NOMO-1 (cell line): ENCODE measurements around the gene DPYD.
"Not testable (repeated sequence)": the region's sequence is repeated elsewhere in the genome, so short reads cannot be mapped to it uniquely, and the experiment has no call there.

ENCODE experiments used
- DNase-seq, 2 experiments: peaks; one replicate each; lab custom pipeline; 2025; ENCODE audit not compliant: unreplicated experiment in 2 of 2; lab: John Stamatoyannopoulos, UW

Gene DPYD

GRCh38 chr1:97382206-97382605 is 538.6 kb downstream of the DPYD start:
- DNase-seq = no peak

DNA sequence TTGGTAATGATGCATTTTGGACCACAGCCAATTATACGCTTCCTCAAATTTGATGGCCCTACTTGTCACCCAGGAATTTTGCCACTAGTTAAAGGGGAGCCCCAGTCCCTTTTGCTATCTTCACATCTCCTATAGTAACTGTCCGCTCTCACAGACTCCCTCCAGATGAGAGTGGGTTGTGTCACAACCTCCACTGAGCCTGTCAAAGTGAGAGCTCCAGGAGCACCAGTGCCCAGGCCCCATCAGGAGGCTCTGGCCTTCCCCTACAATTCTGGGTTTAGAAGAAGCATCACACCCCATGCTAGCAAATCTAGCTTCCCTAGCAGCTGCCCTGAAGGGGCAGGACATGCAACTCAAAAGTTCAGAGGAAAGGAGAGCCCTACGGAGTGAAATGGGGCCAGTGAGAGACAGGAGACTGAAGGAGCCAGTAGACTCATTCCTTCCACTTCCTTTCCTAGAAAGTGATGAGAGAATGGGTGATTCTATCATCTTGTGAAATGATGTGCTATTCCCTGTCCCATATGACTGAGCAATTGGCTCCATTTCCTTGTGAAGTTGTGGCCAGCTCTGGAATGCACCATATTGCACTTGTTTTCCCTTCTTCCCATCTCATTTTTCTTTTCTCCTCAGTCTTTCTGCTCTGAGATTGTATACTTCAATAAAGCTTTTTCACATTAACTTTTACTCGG is 541.3 kb downstream of the DPYD start:
- no peak for DNase-seq

DNA sequence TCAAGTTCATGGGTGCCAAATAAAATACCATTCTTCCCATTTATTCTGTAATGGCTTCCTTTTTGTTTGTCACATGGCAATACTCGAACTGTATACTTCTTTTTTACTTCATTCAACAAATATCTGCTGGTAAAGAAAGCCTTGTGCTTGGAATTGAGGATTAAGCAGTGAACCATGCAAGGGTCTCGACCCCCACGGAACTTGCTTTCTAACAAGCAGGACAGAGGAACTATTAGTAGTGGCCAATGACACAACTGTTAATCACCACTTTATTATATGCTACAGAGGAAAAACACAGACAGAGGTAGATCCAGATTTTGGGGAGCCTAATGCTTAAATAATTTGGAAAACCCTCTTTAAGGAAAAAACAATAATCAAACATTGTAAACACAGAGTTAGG is 542.2 kb downstream of the DPYD start:
- no peak for DNase-seq

- no peak for DNase-seq
These were observed 543.3 kb downstream of the DPYD start for GRCh38 chr1:97377432-97378034.

- DNase-seq = no peak
These were observed 547.8 kb downstream of the DPYD start for GRCh38 chr1:97373000-97373399.

GRCh38 chr1:97372531-97372930 is 548.3 kb downstream of the DPYD start:
- no peak for DNase-seq

DNA sequence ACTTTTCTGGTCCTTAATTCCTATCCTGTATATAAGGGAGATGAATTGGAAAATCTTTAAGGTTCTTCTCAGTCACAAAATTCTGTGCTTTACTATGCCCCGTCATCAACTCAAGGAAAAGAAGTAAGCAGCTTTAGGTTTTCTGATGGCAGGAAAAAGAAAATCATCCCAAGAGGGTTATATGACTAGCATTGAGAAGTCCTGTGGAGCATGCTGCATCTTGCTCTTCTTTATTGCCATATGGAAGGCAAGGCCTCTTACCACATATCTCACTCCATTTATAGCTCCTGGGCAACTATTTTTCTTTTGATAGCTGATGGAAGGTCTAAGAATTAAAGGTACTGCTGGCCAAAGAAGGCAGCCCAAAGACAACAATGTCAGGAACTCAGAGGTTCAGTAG is 552.5 kb downstream of the DPYD start:
- no peak for DNase-seq

GRCh38 chr1:97366984-97367383 is 553.9 kb downstream of the DPYD start:
- no peak for DNase-seq

DNA sequence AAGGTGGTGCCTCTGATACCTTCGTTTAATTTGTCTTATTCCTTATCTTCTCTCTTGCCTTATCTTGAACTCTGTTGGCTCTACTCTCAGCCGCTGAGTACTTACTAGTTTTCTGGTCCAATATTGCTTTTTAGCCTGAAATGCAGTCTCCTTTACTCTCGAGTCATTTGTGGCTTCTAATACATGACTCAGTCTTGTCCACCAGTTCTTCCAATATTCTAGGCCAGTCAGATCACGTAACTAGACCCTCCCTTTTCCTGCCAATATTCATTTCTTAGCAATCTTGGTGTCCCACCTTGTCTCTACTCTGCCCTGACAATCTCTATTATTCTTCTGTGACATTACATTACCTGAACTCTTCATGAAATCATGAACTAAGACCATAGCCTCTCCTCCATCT is 555.8 kb downstream of the DPYD start:
- no peak for DNase-seq

DNA sequence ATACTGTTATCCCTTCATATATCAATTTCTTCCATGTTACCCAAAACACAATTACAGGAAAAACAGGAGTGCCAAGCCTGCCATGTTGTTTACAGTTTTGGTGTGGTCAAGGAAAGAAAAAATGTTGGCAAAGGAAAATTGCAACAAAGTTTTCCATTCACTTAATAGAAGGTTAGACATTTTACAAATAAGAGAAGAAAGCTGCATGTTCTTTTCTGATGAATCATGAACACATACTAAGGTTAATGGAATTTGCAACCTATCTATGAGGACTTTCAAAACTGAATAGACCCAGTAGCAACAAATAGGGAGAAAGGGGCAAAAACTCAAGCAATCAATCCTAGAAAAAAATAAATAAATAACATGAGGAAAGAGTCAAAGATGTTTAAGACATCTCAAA is 556.7 kb downstream of the DPYD start:
- DNase-seq = no peak

- no peak for DNase-seq
These were observed 564.5 kb downstream of the DPYD start for GRCh38 chr1:97356309-97356708.

DNA sequence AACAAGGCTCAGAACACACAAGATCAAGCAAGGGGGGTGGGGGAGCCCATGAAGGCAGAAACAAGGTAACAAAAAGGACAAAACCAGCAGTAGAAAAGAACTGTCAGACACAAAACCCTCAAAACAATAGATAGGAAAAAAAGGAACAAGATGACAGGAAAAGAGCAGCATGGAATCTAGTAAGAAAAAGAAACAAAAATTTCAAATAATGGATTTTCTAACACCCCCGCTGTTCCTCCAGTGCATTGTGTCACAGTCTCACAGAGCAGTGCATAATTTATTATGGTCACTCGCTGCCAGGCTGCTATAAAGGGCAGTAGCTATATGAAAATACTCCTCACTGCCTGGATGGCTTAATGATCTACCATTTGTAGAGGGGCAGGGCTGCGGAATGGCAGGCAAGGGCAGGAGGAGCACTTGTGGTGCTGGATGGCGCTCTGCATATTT is 567.9 kb downstream of the DPYD start:
- DNase-seq = no peak

GRCh38 chr1:97351846-97352245 is 569.0 kb downstream of the DPYD start:
- DNase-seq = no peak

- no peak for DNase-seq
These were observed 570.2 kb downstream of the DPYD start for GRCh38 chr1:97350662-97351061.

DNA sequence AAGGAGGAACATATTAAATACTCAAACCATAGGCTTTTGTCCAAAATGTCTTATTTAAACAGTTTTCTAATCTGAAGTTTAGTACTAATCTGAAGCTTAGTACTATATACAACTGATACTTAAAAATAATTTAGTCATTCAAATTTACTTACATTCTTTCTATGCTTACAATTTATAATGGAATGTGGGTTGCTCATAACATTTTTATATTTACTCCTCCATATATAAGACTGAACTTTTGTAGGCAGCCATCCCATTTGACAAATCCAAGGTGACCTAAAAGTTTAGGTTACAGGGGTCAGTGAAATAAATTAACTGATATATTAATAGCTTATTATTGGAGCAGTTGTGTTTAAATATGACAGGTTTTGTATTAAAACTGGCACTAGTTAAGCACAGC is 570.6 kb downstream of the DPYD start:
- DNase-seq = no peak

- not testable (repeated sequence) for DNase-seq
These were observed 571.0 kb downstream of the DPYD start for GRCh38 chr1:97349794-97350193.

DNA sequence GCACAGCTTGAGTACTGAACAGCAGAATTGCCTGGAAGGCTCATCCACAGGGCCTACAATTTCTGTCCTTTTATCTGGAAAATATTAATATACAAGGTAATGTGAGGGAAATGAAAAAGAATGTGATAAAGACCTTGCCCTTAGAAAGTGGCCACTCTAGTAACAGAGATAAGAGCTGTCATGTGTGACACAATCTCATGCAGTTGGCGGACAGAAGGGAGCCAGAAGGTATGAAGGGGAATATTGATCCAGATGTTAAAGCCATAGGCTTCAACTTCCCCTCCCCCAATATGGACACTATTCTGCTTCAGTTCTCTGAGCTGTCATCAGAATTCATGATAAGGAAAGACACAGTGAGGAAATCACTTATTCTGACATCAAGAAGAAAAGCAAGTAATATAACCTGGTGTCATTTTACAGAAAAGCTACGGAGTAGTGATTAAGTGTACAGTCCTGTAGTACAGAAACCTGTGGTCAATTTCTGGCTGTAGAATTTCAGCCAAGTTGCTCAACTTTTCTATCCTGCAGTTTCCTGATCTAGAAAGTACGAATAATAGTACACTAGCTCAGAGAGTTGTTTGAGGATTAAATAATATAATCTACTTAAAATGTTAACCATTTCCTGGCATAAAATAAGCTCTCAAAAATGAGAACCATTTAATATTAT is 572.1 kb downstream of the DPYD start:
- DNase-seq = no peak

GRCh38 chr1:97340951-97341350 is 579.9 kb downstream of the DPYD start:
- no peak for DNase-seq

DNA sequence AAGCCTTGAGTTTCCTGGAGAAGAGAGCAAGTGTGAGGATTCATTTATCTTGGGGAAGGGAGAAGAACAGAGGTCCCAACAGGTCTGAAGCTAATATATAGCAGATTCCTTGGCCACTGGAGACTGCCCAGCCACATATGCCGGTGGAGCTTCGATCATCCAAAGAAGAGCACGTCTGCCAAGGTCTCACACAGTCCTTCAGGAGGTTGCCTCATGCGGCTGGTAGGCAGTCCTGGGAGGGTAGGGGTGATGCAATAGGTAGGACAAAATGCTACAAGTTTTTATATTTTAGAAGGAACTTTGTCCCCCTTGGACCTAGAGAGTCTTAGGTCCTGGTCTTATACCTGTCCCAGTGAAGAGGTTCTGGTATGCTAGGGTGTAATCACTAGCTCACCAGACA is 582.5 kb downstream of the DPYD start:
- no peak for DNase-seq

- no peak for DNase-seq
These were observed 583.4 kb downstream of the DPYD start for GRCh38 chr1:97337250-97338030.

GRCh38 chr1:97334454-97334853 is 586.4 kb downstream of the DPYD start:
- no peak for DNase-seq
